Activated CD8-positive, alpha-beta memory T cell treated with anti-CD3 and anti-CD28 coated beads for 1 hour (primary cell): ENCODE results near the gene NLE1.
"Not testable (repeated sequence)": the region's sequence is repeated elsewhere in the genome, so short reads cannot be mapped to it uniquely, and the experiment has no call there.

Experiments
- DNase-seq, 2 donors: peaks; one replicate each; pipeline ENCODE4 v3.0.0-alpha.2; 2020; ENCODE audit warnings: low read depth in 1 of 2; ENCODE audit errors: extremely low read depth in 1 of 2

Gene NLE1

GRCh38 chr17:35141681-35142466 is at the start of gene NLE1:
TSS of gene NLE1 (minus strand) at chr17:35142303. CDS start at chr17:35142275, 28 bp downstream.
- DNase-seq, result peak; percentile 68 to 82

- DNase-seq, result no peak
Observed at GRCh38 chr17:35191001-35191695, 49.0 kb upstream of the NLE1 start.

GRCh38 chr17:35189291-35189690 is 47.2 kb upstream of the NLE1 start:
- no peak for DNase-seq

GRCh38 chr17:35188111-35188510 is 46.0 kb upstream of the NLE1 start:
- no peak for DNase-seq

GRCh38 chr17:35187481-35187880 is 45.4 kb upstream of the NLE1 start:
- DNase-seq, result no peak

- no peak for DNase-seq
Observed at GRCh38 chr17:35185849-35186248, 43.7 kb upstream of the NLE1 start.

GRCh38 chr17:35184274-35184673 is 42.2 kb upstream of the NLE1 start:
- DNase-seq, result no peak

- no peak for DNase-seq
Observed at GRCh38 chr17:35183332-35183731, 41.2 kb upstream of the NLE1 start.

GRCh38 chr17:35179379-35179778 is 37.3 kb upstream of the NLE1 start:
- DNase-seq, result not testable (repeated sequence)

- DNase-seq, result no peak
Observed at GRCh38 chr17:35176897-35177296, 34.8 kb upstream of the NLE1 start.

- DNase-seq, result no peak
Observed at GRCh38 chr17:35175638-35176415, 33.7 kb upstream of the NLE1 start.

GRCh38 chr17:35174835-35175334 is 32.8 kb upstream of the NLE1 start:
- DNase-seq, result no peak

GRCh38 chr17:35172321-35172720 is 30.2 kb upstream of the NLE1 start:
- DNase-seq, result not testable (repeated sequence)

GRCh38 chr17:35171834-35172233 is 29.7 kb upstream of the NLE1 start:
- no peak for DNase-seq

GRCh38 chr17:35170968-35171771 is 29.1 kb upstream of the NLE1 start:
- DNase-seq, result no peak

GRCh38 chr17:35169835-35170363 is 27.8 kb upstream of the NLE1 start:
- DNase-seq, result no peak

GRCh38 chr17:35167666-35168065 is 25.6 kb upstream of the NLE1 start:
- no peak for DNase-seq

GRCh38 chr17:35167046-35167445 is 24.9 kb upstream of the NLE1 start:
- DNase-seq, result no peak

- no peak for DNase-seq
Observed at GRCh38 chr17:35166526-35166925, 24.4 kb upstream of the NLE1 start.

GRCh38 chr17:35164716-35165115 is 22.6 kb upstream of the NLE1 start:
- no peak for DNase-seq
